ENCODE data around the gene P2RX6.

The P2RX6 gene

GRCh38 chr22:21012446-21013407 lies 2.2 kb upstream of the P2RX6 start:
- DNase-seq (ENCODE audit: low read depth) = no peak

- no peak for DNase-seq (ENCODE audit: low read depth)
Measured at GRCh38 chr22:21013657-21014201, 1.2 kb upstream of the P2RX6 start.

- peak; percentile 86 for DNase-seq (ENCODE audit: low read depth)
Measured at GRCh38 chr22:21014202-21014725, 701 bp upstream of the P2RX6 start.

- no peak for DNase-seq (ENCODE audit: low read depth)
Measured at GRCh38 chr22:21015466-21016006, 571 bp downstream of the P2RX6 start.

- DNase-seq (ENCODE audit: low read depth) = no peak
Measured at GRCh38 chr22:21016644-21017420, 1.9 kb downstream of the P2RX6 start.

DNA sequence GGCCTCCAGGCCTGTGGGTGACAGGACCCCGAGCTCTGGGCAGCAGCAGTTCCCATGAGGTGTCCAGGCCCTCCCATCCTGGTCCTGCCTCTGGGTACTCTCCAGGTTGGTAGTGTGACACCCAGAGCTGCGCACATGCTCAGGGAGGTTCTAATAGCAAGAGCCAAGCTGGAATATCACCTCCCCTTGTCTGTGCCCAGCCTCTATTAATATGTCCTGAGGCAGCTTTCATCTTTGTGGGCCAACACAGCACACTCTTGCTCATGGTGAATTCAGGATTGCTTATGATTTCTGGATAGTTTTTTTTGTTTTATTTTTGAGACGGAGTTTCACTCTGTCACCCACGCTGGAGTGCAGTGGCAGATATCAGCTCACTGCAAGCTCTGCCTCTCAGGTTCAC lies 3.3 kb downstream of the P2RX6 start:
- no peak for DNase-seq (ENCODE audit: low read depth)

DNA sequence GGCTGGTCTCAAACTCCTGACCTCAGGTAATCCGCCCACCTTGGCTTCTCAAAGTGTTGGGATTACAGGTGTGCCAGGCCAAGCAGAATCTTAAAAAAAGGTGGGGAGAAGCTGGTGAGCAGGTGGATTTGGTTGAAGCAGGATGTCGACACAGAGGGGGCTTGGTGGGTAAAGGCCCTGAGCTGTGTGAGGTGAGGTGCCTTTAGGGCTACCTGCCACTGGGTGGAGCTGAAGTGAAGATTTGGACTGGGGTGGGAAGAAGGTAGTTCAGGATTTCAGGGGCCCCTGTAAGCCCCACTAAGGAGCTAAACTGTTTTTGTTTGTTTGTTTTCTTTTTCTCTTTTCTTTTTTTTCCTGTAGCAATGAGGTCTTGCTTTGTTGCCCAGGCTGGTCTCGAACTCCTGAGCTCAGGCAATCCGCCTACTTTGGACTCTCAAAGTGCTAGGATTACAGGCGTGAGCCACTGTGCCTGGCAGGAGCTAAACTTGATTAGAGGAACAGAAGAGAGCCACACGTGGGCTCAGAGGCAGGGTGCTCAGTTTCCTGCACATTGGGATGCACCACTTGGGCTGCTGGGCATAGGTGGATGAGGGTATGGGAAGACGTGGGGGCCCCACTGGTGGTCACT lies 6.0 kb downstream of the P2RX6 start:
- DNase-seq (ENCODE audit: low read depth) = no peak

- DNase-seq (ENCODE audit: low read depth) = no peak
Measured at GRCh38 chr22:21022507-21022906, 7.5 kb downstream of the P2RX6 start.

DNA sequence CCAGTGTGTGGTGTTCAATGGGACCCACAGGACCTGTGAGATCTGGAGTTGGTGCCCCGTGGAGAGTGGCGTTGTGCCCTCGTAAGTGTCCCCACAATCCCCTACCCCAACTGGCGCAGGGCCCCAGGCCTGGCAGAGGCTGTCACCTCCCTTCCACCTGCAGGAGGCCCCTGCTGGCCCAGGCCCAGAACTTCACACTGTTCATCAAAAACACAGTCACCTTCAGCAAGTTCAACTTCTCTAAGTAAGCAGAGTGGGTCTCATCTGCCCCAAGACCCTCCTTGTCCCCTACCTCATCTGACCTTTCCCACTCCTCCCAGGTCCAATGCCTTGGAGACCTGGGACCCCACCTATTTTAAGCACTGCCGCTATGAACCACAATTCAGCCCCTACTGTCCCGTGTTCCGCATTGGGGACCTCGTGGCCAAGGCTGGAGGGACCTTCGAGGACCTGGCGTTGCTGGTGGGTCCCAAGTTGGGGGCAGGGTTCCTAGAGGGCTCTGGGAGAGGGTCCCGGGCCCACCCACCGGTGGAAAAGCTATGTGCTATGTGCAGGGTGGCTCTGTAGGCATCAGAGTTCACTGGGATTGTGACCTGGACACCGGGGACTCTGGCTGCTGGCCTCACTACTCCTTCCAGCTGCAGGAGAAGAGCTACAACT lies 8.1 kb downstream of the P2RX6 start:
- no peak for DNase-seq (ENCODE audit: low read depth)

- no peak for DNase-seq (ENCODE audit: low read depth)
Measured at GRCh38 chr22:21025266-21025665, 10.3 kb downstream of the P2RX6 start.

DNA sequence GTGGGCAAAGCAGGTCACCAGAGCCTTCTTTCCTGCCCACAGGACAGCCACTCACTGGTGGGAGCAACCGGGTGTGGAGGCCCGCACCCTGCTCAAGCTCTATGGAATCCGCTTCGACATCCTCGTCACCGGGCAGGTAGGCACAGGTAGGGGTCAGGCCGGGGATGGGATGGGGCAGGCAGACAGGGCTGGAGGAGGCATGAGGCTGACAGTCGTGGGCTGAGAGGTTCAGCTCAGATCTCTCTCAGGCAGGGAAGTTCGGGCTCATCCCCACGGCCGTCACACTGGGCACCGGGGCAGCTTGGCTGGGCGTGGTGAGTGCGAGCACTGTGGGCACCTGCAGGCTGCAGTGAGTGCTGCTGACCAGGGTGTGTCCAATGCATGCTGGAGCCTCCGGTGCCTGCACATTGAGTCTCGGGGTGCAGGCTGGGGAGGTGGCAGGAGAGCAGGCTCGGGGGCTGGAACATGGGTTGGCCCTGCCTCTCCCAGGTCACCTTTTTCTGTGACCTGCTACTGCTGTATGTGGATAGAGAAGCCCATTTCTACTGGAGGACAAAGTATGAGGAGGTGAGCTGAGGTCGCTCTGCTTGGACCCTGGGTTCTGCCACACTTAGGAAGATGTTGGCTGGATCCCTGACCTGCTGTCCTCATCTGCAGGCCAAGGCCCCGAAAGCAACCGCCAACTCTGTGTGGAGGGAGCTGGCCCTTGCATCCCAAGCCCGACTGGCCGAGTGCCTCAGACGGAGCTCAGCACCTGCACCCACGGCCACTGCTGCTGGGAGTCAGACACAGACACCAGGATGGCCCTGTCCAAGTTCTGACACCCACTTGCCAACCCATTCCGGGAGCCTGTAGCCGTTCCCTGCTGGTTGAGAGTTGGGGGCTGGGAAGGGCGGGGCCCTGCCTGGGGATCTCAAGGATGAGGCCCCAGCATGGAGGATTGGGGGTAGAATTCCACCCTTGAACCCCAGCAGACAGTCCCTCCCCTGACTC lies 11.1 kb downstream of the P2RX6 start:
- DNase-seq (ENCODE audit: low read depth) = no peak

DNA sequence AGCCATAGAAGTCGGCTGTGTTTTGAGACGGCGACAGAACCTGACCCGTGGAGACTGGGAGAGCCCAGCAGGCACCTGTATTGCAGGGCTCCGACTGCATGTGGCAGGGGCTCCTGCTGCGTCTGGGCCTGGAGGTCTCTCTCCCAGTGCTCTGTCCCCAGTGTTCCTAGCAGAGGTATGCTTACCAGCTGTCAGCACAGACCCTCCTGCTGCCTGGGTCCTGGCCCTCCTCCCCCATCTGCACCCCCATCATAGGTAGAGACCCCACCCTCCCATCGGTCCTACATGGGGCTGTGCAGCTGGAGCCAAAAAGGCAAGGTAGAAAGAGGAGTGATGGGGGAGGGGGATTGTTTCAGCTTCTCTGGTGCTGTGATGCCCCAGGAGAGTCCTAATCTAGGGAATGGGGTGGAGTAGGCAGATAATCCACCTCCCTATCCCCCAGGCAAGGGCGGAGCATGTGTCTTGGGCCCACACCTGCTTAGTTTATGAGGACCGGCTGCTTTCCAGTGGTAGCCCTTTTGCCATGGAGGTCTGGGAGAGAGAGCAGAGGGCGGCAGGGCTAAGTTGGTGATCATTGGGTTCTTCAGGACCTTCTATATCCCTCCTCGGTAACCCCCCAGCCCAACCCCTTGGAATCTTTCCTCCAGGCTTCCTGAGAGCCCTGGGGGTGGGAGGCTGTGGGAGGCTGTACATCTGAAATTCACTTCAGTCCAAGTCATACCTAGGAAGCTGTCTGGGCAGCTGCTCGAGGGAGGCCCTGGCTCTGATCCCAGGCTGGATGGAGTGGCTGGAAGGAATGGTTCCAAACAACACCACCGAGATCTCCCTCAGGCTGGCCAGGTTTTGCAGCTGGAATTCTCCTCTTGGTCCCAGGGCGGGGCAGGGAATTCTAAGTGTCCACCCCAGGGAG lies 12.1 kb downstream of the P2RX6 start:
- no peak for DNase-seq (ENCODE audit: low read depth)

DNA sequence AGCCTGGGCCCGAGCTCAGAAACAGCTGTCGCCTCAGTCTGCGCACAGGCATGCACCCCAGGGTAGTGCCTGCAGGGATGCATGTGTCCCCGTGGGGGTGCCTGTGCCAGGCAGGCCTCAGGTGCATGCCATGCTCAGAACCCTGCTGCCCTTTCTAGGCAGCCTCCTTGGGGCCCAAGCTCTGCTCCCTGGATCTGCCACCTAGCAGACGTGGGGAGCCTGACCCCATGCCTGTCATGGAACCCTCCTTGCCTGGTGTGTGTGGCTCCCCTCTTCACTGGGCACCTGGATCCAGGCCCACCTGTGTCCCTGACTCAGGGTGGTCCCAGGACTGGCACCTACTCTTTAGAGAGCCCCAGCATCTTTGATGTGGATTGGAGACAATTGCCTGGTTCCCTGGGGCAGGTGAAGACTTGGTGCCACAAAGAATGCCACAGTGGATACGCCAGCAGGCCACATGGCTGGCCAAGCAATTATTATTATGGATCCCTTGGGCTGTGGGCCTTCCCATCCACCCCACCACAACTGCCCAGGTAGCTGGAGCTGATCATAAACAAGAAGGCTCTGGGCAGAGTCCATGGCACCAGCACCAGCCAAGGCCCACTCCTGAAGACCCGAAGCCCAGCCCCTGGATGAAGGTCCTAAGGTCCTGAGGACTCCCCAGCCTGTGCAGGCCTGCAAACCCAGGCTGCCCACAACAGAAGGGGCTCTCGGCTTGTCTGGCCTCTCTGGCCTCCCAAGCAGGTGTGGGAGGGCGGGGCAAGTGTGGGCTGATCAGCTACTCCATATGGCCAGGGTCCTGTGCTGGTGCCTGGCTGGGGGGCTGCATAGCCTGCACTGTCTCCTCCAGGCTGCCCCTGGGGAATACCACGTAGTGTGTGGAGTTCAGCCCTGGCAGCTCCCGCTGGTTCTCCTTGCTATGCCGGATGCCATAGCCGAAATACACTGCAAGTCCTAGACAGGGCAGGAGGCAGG lies 13.6 kb downstream of the P2RX6 start:
- no peak for DNase-seq (ENCODE audit: low read depth)

DNA sequence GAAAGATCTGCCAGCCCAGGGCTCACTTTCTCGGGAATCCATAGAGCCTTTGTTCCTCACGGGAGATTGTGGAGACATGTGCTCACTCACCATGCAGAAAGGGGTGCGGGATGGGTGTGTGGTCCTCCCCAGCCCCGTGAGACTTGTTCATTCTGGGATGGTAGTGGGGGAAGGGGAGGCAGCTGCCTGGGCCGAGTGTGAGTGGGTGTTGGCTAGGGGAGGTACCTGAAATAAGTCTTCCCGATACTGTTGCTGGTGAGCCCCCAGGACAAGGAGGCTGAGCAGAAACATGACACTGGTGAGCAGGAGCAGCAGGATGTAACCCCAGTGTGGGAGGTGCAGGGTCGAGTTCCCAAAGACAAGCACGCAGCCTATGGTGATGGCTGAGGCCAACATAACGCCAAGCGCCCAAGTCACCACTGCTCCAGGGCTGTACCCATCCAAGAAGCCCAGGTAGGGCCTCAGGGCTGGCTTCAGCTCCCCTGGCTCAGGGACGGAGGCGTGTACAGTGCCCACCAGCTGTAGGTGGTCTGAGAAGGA lies 14.6 kb downstream of the P2RX6 start:
- DNase-seq (ENCODE audit: low read depth) = no peak

GRCh38 chr22:21030032-21030431 lies 15.1 kb downstream of the P2RX6 start:
- DNase-seq (ENCODE audit: low read depth) = no peak

GRCh38 chr22:21030621-21031544 lies 15.9 kb downstream of the P2RX6 start:
- no peak for DNase-seq (ENCODE audit: low read depth)

Data from activated T-cell treated with anti-CD3 and anti-CD28 coated beads for 48 hours (primary cell).